Left lobe of liver (tissue), 2 donors: Measurements from ENCODE around the gene CMTM4. TPM values are rescaled to one million over a fixed set of nuclear protein-coding genes. Genes with fewer than 3 reads are reported as not detected.

ENCODE experiments used
- ATAC-seq: fragments of 200-7000 bp; cut with Tn5 transposase; one replicate; pipeline ENCODE4 v1.9.1; 2020; ENCODE audit warnings: mild to moderate bottlenecking, moderate library complexity
- DNase-seq: peaks from one replicate; pipeline ENCODE4 v3.0.0-alpha.2; 2020; ENCODE audit warnings: low spot score
- total RNA-seq: library from RNA; stranded (reverse); gene quantifications from one replicate; pipeline ENCODE4 v1.2.1, GENCODE V29; 2021
- donor health status: DM: no; HTN: no; CAD: no; lungs with moderate emphysema.
- donor health status: DM: no; HTN: yes; CAD: no.

The CMTM4 gene
- 8.0 TPM for total RNA-seq

DNA sequence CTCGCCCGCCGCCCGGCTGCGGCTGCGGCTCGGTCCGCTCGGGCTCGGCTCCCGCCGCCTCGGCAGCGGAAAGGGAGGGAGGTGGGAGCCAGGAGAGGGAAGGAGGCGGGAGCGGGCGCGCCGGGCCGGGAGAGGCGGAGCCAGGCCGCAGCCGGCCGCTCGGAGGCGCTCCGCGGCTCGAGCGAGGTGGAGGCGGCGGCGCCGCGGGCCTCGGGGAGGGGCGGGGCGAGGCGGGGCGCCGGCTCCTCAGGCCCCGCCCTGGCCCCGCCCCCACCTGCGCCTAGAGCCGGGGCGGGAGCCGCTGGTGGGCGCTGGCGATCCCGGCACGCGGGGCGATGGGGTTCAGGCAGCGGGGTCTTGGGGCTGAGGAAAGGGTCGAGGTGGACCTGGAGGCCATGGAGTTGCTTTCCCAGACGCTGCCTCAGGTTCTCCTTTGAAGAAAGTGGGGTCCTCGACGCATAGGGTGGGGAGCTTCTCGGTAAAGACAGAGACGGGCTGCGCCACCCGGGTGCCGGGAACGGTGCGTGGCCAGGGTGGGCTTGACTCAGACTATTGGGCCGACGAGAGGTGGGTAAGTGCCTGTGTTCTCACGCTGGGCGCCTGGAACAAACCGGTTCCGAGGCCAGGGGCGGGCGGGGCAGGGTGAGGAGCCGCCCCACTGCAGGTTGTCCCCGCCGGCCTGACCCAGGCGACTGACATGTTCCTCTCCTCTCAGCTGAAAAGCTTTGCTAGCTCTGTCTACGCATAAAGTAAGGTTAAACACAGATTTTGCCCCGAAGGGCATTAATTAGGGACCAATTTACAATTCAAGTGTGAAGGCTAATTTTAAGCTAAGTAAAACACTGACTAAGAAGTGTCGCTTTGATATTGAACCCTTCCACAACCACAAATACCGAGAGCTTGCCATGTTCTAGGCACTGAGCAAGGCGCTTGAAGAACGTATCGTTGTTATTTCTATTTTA is at the start of gene CMTM4:
Gene CMTM4, minus strand, starts transcription at position 75 of the 962 bp plus-strand sequence. CDS start 218 bp downstream, outside the sequence.
- DNase-seq (peak; percentile 90), ATAC-seq (peak; percentile 96)

DNA sequence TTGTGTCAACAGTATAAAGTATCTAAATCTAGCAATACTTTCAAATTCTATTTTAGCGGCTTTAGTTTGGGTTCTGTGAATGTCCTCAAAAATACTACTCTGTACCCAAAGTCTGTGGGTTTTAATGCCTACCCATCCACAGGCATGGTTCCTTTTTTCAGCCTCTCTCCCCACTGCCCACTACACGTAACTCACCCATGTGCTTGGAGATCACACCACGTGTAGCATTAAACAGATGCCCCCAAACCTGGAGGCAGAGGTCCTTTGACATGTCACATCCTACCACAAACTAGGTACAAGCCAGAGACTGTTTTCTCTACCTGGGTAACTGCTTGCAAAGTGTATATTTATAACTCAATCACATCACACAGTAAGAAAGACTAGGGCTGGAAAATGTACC is 49.5 kb upstream of the CMTM4 start:
- no peak for DNase-seq
- no peak for ATAC-seq

DNA sequence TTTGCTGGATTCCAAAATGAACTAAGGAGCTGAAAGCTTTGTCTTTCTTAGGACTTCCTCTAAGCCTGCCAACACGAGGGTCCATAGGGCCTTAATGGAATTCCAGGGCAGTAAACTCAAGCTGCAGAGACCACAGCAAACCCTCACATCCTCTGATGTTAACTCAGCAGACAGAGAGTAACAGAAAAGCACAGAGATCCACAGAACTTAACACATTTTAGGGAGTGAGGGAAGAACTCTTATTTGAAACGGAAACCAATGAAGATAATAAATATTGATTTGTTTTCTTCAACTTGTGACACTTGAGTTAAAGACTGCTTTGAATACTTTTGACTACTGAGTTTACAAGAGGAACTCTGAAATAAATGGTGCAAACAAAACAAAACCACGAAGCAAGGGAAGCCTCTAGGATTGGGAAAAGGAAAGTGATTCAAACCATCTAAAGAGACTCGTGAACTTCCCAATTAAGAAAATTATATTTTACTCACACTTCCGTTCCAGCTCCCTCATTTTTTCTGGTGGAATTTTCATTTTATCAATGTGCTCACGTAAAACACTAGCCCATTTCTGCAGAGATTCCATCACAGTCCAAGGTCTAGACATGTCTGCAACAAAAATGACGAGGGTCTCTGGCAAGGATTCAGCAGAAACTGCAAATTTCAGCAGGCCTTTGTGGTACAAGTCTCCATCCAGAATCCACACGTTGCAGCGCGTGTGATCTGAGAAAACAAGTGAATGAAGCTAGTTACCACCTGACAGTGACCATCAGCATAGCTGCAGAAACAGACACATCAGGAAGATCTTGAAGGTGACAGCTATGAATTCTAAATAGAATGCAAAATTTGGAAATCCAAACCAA is 45.6 kb upstream of the CMTM4 start:
- no peak for ATAC-seq
- no peak for DNase-seq

DNA sequence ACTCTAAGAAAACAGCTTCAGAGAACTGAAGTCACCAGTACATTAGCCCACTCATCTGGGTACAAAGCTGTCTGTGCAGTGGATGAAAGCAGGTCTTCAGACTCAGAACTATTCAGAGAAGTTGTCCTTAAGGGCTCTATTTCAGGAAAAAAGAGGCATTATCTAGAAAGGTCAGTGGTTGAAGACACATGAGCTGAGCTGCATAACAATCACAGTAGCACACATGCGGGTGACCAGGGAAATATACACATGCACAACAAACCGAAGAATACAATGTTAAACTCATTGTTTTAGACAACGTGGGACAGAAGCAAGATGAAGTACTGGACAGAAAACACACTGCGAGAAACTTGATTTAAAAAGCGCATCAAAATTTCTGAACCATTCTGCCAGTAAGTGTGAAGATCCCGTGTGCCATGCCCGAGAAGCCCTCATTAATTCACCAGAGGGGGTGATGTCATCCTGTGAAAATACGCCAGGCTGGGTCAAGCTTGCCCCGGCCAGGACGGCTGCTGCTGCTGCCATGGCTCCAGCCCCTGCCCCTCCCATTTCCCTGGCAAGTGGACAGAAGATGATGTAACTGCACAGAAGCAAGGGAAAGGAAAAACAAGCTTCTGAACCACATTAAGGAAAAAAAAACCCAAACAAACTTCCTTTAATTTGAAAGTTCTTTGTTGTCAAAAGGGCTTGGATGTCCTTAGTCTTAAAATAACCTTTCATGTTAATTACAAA is 44.8 kb upstream of the CMTM4 start:
- ATAC-seq (peak; percentile 97), DNase-seq (peak; percentile 87)

DNA sequence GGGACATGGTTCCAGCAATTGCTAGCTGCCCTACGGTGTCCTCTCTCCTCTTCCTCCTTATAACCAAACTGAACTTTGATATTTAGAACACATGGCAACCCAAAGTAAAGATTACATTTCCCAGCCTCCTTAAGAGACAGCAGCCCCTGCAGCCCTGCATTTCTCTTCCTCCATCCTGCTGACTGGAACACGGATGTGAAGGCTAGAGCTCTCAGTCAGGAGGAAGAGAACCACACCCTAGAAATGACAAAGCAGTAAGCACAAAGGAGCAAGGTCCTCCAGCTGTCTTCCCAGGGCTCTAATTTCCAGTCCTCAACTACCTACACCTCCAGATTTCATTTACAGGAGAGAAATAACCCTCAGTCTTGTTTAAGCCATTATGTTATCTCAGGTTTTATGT is 44.0 kb upstream of the CMTM4 start:
- ATAC-seq (peak; percentile 39), DNase-seq (no peak)

DNA sequence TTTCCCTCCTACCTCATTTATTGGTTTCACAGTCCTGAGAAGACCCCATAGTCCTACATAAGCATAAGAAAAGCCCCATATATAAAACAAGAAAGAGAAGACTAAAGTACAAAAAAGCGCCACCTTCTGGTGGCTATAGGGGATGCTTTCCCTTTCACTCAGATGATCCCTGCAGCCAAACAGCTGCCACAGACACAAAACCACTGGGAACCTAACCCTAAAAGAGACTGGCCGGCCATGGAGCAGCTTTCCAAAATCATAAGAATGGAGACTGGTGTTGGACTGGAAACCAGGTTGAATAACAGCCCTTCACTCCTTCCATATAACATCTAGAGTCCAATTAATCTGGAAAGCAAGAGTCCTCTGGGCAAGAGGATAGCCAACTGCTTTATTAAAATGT is 43.5 kb upstream of the CMTM4 start:
- DNase-seq (no peak), ATAC-seq (peak; percentile 36)

DNA sequence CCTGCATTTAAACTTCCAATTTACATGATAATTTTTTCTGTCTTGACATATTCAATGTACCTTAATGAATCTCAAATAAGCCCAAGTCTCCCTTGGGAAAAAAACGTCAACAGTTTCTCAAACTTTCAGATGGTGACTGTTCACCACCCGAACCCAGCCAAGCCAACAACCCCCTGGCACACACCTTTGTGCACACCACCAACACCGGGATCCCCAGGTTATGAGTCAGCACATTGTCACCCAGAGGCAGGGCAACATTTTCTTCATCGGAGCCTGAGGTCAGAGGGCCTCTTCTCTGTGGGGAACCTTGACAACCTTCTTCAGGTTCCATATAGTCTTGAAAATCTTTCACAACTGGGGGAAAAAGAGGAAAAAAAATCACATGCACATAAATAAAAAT is 39.3 kb upstream of the CMTM4 start:
- DNase-seq (no peak), ATAC-seq (no peak)

DNA sequence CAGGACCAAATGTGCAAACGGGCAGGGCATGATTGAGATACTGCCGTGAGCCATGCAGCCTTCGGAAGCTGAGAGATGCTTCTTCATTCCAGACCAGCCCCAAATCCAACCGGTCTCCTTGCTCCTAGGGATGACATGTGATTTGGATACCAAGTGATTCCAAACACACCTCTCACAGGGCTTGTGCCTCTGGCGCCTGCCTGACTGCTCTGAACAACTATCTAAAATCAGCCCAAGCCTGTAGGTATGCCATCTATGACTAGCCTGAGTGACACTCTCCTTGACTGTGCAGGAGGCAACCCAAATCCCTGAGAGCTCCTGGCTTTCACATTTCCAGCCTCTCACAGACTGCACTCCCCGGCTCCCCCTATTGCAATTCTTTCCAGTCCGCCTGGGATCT is 34.6 kb upstream of the CMTM4 start:
- no peak for DNase-seq
- no peak for ATAC-seq

DNA sequence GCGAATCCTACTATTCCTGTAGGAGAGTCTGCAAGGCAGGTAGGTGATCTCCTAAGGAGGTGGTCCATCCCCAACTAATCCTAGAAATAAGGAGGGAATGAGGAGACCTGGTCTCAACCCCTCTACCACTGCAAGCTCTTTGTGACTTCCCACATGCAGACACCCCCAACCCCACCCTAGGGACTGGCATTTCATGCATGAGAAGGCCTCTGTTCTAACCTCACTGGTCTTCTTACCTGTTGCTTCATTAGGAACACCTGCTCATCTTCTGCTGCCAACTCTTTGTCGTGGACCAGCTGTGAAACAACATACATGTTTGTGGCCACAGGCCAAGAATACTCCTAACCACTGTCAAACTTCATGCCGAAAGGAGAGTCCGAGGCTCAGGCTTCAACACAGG is 32.3 kb upstream of the CMTM4 start:
- no peak for ATAC-seq
- no peak for DNase-seq

DNA sequence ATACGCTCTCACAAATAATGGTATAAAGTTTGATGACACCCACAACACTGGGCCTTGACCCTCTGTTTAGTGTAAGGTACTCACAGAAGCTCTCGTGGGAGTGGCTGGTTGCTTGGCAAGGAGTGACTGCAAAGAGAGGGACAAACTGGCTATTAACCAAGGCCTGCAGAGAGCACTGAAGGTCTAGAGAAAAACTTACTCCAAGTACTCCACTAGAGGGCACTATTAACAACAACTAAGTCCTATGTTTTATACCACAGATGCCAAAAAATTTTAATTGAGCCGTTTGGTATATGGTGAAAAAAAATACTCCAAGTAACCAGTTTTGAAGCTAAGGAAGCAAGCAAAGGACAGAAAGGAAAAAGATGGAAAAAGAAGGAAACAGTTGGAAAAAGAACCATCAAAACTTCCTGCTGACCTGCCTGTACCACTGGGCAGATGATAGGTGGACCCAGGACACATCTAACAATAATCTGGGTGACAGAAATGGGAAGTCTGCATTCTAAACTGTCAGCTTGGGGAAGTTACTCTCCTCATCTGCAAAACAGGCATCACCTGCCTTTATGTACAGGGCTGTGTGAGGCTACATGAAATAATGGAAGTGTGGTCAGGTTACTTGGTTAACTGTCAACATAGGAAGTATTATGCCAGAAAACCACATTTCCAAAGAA is 31.7 kb upstream of the CMTM4 start:
- ATAC-seq (peak; percentile 96), DNase-seq (no peak)

DNA sequence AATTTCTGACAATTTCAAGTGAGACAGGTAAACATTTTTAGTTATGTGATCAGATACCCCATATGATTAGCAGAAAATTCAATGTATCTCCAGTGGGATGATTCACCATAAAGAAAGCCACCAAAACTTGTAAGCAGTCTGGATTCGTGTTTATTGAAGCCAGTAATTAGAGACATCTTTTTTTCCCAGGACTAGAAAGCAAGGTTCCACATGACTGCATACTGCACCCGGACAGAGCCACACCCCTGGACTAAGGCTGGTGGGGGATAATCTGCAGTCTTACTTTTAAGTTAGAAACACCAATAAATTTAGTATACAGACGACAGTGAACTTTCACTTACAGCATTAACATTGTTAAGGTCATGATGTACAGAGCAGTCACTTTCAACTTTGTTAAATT is 24.2 kb upstream of the CMTM4 start:
- ATAC-seq = no peak
- DNase-seq = no peak

DNA sequence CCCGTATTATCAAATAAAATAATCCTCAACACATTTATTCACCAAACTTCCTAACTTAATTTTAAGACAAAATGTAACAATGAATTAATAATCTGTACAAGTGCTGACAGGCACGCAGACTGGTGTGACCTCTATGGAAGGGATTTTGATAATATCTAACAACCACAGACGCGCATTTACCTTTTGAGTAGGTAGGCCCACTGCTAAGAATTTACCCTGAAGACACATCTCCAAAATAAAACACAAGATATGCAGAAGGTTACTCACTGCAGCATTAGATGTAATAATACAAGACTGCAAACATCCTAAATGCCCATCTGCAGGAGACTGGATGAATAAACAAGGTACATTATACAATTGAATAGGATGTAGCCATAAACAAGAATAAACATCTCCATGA is 22.7 kb upstream of the CMTM4 start:
- no peak for ATAC-seq
- DNase-seq = no peak

DNA sequence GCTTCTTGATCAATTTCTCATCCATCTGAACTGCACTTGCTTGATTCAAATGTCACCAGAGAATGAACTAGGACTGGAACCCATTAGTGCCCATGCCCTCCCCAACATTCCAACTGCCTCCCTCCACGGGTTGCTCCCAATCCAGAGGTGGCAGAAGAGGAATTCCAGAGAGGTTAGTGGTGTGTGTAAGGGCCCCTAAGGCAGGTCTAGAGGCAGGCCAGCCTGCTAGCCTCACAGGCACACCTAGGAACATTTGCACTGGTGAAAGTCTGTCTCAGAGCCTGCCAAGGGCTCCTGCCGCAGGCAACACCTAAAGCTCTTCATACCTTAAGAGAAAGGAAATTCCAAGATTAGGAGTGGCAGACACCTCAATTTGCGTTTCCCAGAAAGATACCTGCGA is 21.2 kb upstream of the CMTM4 start:
- no peak for DNase-seq
- peak; percentile 11 for ATAC-seq

DNA sequence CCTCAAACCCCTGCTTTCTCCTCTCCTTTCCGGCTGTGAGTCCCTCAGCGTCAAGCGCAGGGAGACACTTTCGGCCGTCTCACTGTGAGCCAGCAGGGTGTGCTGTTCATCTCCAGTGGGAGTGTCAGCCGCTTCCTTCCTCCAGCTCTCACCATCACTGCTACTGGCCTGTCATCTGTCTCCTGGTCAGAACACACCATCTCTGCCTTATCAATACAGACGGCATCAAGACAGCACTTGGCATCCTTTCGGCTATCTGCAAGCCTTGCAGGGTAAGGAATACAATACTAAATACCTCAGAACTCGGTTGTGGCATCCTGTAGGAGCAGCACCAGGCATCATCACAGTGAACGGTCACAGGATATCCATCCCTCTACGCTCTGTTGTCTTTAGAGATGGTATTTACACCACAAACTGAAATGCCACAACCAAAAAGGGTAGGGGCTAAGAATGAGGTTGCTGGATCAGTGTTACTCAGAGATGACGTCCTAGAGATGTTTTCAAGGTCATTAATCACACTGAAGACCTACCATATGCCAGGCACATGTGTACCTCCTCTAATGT is 20.7 kb upstream of the CMTM4 start:
- ATAC-seq (peak; percentile 75), DNase-seq (no peak)

DNA sequence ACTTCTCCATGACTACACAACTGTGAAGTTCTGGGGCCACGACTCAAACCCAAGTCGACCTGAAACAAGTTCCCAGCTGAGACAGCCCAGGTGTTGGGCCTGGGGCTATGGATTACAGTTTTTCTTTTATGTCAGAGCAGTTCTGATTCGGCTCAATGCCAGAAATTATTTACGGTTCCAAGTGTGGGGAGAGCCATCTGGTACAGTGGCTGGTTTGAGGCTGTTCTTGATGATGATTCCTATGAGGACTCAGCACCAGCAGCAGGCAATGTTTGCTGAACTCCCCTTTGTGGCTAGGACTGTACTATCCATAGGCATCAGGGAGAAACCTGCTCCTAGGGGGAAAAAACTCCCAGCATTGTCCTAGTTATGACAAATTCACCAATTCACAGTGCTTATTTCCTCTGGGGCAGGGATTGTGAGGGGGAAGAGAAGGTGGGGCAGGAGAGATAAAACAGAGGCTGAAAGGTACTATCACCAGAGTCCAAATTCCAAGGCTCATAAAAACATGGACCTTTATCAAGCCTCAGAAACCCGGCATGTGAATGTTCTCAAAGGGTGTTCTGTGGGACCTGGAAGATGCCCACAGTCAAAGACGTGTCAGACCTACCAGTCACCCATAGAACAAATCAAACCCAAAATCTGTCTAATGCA is 18.2 kb upstream of the CMTM4 start:
- peak; percentile 33 for ATAC-seq
- DNase-seq = no peak

DNA sequence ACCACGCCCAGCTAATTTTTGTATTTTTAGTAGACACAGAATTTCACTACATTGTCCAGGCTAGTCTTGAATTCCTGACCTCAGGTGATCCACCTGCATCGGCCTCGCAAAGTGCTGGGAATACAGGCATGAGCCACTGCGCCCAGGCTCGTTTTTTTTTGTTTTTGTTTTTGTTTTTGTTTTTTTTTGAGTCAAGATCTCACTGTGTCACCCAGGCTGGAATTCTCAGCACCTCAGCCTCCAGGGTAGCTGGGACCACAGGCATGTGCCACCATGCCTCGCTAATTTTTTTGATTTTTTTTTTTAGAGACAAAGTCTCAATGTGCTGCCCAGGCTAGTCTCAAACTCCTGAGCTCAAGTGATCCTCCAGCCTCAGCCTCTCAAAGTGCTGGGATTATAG is 17.5 kb upstream of the CMTM4 start:
- ATAC-seq = no peak

DNA sequence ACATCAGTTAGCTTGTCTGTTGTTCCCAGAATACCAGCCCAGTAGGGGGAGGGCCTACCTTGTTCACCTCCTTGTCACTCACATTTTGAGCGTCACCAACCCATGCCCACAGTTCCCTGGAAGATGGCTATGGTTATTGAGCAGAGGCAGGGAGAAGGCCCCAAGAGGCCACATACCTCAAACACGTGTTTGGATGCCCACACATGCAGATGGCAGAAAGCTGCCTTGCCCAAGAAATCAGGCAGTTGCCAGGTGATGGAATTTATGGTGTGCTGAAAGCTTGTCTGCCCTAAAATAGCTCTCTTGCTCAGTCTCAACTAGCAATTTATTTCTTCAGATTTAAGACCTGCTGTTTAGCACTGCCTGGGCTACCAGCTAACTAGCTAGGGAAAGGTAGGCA is 16.5 kb upstream of the CMTM4 start:
- DNase-seq (no peak), ATAC-seq (no peak)

More for the DNA sequence above, 17.5 kb upstream of the CMTM4 start:
- no peak for DNase-seq

DNA sequence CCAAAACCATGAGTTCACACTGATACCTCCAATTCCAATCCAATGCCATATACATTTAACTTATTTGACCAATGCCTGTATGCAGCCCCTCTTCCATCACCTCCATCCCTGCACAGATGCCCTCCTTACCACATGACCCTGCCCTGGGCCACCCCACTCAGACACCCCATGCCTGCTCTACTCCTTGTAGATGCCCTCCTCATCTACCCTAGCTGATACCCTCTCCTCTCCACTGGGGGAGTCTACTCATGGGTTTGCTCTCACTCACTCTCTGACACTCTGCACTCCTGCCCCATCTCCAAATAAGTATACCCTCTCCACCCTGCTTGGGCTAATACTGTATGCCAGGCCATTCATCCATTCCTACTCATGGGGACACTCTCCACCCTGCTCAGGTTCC is 16.0 kb upstream of the CMTM4 start:
- no peak for ATAC-seq
- DNase-seq = no peak

DNA sequence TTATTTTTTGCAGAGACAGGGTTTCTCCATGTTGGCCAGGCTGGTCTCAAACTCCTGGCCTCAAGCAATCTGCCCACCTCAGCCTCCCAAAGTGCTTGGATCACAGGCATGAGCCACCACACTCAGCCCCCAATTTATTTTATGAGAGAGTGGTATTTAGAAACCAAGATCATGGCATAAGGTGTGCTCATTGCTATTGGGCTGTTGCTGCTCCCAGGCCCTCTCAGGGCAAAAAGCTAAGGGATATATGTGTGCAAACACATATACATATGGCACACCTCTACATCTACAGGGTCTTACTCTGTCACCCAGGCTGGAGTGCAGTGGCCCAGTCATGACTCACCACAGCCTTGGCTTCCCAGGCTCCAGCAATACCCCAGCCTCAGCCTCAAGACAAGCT is 15.0 kb upstream of the CMTM4 start:
- ATAC-seq = no peak
- no peak for DNase-seq

DNA sequence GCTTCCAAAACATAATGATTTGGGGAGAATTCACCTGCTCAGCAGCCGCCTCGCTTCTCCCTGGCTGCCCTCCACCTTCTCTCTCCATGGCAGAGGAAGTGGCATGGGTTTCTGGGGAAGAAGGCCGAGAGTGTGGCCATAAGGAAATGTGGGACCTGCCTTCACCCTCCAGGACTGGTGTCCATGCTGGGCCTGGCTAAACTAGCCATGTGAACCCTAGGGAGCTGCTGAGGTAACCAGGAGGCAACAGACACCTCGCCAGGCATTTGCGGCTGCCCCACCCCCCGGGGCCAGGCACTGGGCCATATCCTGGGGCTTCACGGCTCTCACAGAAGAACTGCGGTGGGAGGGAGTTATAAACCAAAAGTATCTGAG is 9.9 kb upstream of the CMTM4 start:
- DNase-seq (no peak), ATAC-seq (no peak)
